ENCODE results near the gene TRPV2.

Gene TRPV2

GRCh38 chr17:16459271-16459670, 43.9 kb downstream of the TRPV2 start:
- no peak for DNase-seq

GRCh38 chr17:16459855-16460550, 44.6 kb downstream of the TRPV2 start:
- no peak for DNase-seq

- DNase-seq: no peak
Measured at GRCh38 chr17:16460796-16461605, 45.6 kb downstream of the TRPV2 start.

GRCh38 chr17:16461606-16461866, 46.2 kb downstream of the TRPV2 start:
- no peak for DNase-seq

GRCh38 chr17:16462070-16462864, 46.9 kb downstream of the TRPV2 start:
- no peak for DNase-seq

GRCh38 chr17:16463358-16464302, 48.3 kb downstream of the TRPV2 start:
- peak; percentile 90 for DNase-seq

- DNase-seq: no peak
Measured at GRCh38 chr17:16464303-16465051, 49.1 kb downstream of the TRPV2 start.

- DNase-seq: no peak
Measured at GRCh38 chr17:16465052-16465312, 49.6 kb downstream of the TRPV2 start.

GRCh38 chr17:16465861-16466338, 50.5 kb downstream of the TRPV2 start:
- no peak for DNase-seq

- no peak for DNase-seq
Measured at GRCh38 chr17:16466407-16466806, 51.0 kb downstream of the TRPV2 start.

- no peak for DNase-seq
Measured at GRCh38 chr17:16467044-16467443, 51.7 kb downstream of the TRPV2 start.

- DNase-seq: no peak
Measured at GRCh38 chr17:16467886-16468285, 52.5 kb downstream of the TRPV2 start.

GRCh38 chr17:16468428-16468992, 53.1 kb downstream of the TRPV2 start:
- DNase-seq: no peak

- peak; percentile 58 for DNase-seq
Measured at GRCh38 chr17:16470265-16470664, 54.9 kb downstream of the TRPV2 start.

GRCh38 chr17:16471295-16471694, 55.9 kb downstream of the TRPV2 start:
- no peak for DNase-seq

- no peak for DNase-seq
Measured at GRCh38 chr17:16472539-16472938, 57.2 kb downstream of the TRPV2 start.

- no peak for DNase-seq
Measured at GRCh38 chr17:16473044-16474011, 58.0 kb downstream of the TRPV2 start.

- no peak for DNase-seq
Measured at GRCh38 chr17:16474012-16474725, 58.8 kb downstream of the TRPV2 start.

- DNase-seq: no peak
Measured at GRCh38 chr17:16475179-16475704, 59.9 kb downstream of the TRPV2 start.
